Small intestine (tissue), 16 donors: ENCODE data around the gene GABRA5. TPM values are rescaled to one million over a fixed set of nuclear protein-coding genes. Genes with fewer than 3 reads are reported as not detected.
"Not testable (repeated sequence)": the region's sequence is repeated elsewhere in the genome, so short reads cannot be mapped to it uniquely, and the experiment has no call there.

Source experiments
- DNase-seq, 2 donors: peaks; one replicate each; pipeline versions ENCODE4 v3.0.0 to v3.0.0-alpha.2; 2013
- FAIRE-seq: peaks from 2 replicates; lab custom pipeline; 2012; peaks lifted over from hg19 to GRCh38; lab: Jason Lieb, UNC
- H3K27ac ChIP-seq, 3 donors: one replicate each; pipeline ENCODE4 v1.5.1; 2013; ENCODE audit warnings: low read length in 2 of 3, mild to moderate bottlenecking in 2 of 3, control low read depth in 1 of 3, inconsistent platforms in 1 of 3, low read depth in 1 of 3, moderate library complexity in 1 of 3
- H3K27me3 ChIP-seq, 3 donors: one replicate each; pipeline ENCODE4 v1.6.1; 2013; ENCODE audit warnings: low read length in 3 of 3, inconsistent platforms in 1 of 3; ENCODE audit not compliant: control insufficient read depth in 3 of 3, insufficient read depth in 3 of 3
- H3K36me3 ChIP-seq, 3 donors: one replicate each; pipeline ENCODE4 v1.6.1; 2013; ENCODE audit warnings: low read length in 3 of 3, inconsistent platforms in 1 of 3, low read depth in 1 of 3, mild to moderate bottlenecking in 1 of 3, moderate library complexity in 1 of 3; ENCODE audit not compliant: control insufficient read depth in 3 of 3, insufficient read depth in 2 of 3
- H3K4me1 ChIP-seq, 3 donors: one replicate each; pipeline ENCODE4 v1.6.1; 2013; ENCODE audit warnings: low read length in 2 of 3, inconsistent platforms in 1 of 3, low read depth in 1 of 3, mild to moderate bottlenecking in 1 of 3, moderate library complexity in 1 of 3; ENCODE audit not compliant: control insufficient read depth in 3 of 3, insufficient read depth in 2 of 3
- H3K4me3 ChIP-seq, 3 donors: one replicate each; pipeline ENCODE4 v1.5.1; 2013; ENCODE audit warnings: low read length in 3 of 3, control low read depth in 1 of 3, inconsistent platforms in 1 of 3, low read depth in 1 of 3, mild to moderate bottlenecking in 1 of 3, moderate library complexity in 1 of 3
- H3K9me3 ChIP-seq, 2 donors: one replicate each; pipeline ENCODE4 v1.6.1; 2013; ENCODE audit warnings: low read depth in 1 of 2, low read length in 1 of 2; ENCODE audit not compliant: control insufficient read depth in 2 of 2, insufficient read depth in 1 of 2
- WGBS, 3 donors: extraction: QIAGEN DNeasy Blood & Tissue Kit; methylation state at CpG; one replicate each; pipeline ENCODE4 v1.1.7; 2013; 5-methylcytosine and 5-hydroxymethylcytosine counted together
- long read RNA-seq, 10 donors: transcript quantifications; one replicate each; lab custom pipeline, GENCODE V29; 2026
- polyA plus RNA-seq, 4 donors: library from polyadenylated mRNA; stranded (reverse) in 3 of 4; unstranded in 1 of 4; fragments of 200-250 nt in 3 of 4; fragments of 120-200 nt in 1 of 4; gene quantifications; one replicate each; pipeline versions ENCODE4 v1.2.1 to v1.2.3, GENCODE V29; 2013
- donor health status: healthy with polysubstance abuse.
- donor health status: control.
- donor health status: control.
- donor health status: Bipolar disorder and iron deficiency.
- donor health status: healthy.

Gene GABRA5
- under 1 TPM in 2 of 4 donors, not detected in 2; 0.03 to 0.04 TPM for polyA plus RNA-seq
- long read RNA-seq, donor 1: 0 reads
- long read RNA-seq, donor 2: 0 reads
- long read RNA-seq, donor 3: 0 reads
- long read RNA-seq, donor 4: 0 reads
- long read RNA-seq, donor 5: 0 reads
- long read RNA-seq, donor 6: 0 reads
- long read RNA-seq, donor 7: 0 reads
- long read RNA-seq, donor 8: 0 reads
- long read RNA-seq, donor 9: 0 reads
- long read RNA-seq, donor 10: 0 reads

DNA sequence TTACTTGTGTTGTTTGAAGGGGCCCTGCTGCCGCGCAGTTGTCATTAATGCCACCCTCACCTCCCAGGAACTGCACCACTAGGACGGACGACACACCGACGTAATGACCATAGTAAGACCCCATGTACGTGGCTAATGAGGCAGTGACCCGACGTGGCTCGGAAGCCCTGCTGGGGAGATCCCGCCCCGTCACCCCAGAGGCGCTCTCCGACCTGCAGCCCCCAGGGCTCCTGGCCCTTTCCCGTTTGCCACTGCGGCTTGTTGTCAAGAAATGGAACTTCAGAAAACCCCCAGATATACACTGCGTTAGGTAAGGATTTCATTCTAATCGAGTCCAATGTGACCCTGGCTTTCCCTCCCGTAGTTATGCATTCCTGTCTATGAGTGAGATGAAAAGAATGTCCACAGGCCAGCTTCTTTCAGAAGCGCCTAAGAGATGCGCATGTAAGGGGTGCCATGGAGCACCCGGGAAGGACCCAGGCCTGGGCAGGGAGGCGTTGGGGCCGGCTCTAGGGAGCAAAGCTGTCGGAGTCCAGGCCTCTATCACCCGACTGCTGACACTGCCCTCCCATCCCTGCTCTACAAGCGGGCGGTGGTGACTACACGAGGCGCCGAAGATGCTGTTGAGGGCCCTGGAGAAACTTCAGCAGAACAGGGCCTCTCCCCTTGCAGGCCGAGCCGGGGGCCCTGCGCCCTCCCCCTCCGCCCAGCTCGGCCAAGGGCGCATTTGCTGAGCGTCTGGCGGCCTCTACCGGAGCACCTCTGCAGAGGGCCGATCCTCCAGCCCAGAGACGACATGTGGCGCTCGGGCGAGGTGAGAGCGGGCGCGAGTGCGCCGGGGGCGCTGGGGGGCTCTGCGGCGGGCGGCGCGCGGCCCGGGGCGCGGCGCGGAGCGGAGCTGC lies at the start of gene GABRA5:
Gene GABRA5 (plus strand): TSS at position 765 of the 902 bp plus-strand sequence. CDS start 2,187 bp downstream, outside the sequence.
- Histone ChIP-seq H3K4me1 (no peaks in the 10 kb centered on the region), H3K27me3 (peaks cover 0 to 23% (median 12%) of the 10 kb centered on the region in 3 donors), H3K27ac (no peak within 1 kb of the TSS), H3K9me3 (no peaks in the 10 kb centered on the region), H3K4me3 (no peak within 1 kb of the TSS), H3K36me3 (no peaks in the 10 kb centered on the region)
- 10 to 19% (median 14%) methylated on average over 60 to 63 of the region's 63 CpGs for WGBS, 3 donors
- FAIRE-seq (no peak), DNase-seq (peak in 1 of 2 donors; percentile 9)

DNA sequence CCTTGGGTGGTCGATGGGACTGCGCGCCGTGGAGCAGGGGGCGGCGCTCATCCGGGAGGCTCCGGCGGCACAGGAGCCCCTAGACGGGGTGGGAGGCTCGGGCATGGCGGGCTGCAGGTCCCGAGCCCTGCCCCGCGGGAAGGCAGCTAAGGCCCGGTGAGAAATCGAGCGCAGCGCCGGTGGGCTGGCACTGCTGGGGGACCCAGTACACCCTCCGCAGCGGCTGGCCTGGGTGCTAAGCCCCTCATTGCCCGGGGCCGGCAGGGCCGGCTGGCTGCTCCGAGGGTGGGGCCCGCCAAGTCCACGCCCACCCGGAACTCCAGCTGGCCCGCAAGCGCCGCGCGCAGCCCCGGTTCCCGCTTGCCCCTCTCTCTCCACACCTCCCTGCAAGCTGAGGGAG lies 35.7 kb upstream of the GABRA5 start:
- not testable (repeated sequence) for H3K4me3 ChIP-seq, H3K9me3 ChIP-seq, FAIRE-seq, H3K36me3 ChIP-seq, H3K27me3 ChIP-seq, DNase-seq, H3K4me1 ChIP-seq, H3K27ac ChIP-seq
- WGBS, 3 donors: 60 to 93% (median 83%) methylated on average over 15 to 36 of the region's 36 CpGs

GRCh38 chr15:26831951-26832350 lies 34.9 kb upstream of the GABRA5 start:
- Histone ChIP-seq H3K36me3 (no peaks in the 10 kb centered on the region), H3K4me1 (no peaks in the 10 kb centered on the region), H3K4me3 (no peak overlapping the region), H3K27me3 (no peaks in the 10 kb centered on the region), H3K9me3 (peaks cover 0 to 4% of the 10 kb centered on the region in 2 donors), H3K27ac (no peak overlapping the region)
- DNase-seq (no peak), FAIRE-seq (no peak)
- 83 to 87% (median 83%) methylated on average over 7 of the region's 7 CpGs for WGBS, 3 donors

DNA sequence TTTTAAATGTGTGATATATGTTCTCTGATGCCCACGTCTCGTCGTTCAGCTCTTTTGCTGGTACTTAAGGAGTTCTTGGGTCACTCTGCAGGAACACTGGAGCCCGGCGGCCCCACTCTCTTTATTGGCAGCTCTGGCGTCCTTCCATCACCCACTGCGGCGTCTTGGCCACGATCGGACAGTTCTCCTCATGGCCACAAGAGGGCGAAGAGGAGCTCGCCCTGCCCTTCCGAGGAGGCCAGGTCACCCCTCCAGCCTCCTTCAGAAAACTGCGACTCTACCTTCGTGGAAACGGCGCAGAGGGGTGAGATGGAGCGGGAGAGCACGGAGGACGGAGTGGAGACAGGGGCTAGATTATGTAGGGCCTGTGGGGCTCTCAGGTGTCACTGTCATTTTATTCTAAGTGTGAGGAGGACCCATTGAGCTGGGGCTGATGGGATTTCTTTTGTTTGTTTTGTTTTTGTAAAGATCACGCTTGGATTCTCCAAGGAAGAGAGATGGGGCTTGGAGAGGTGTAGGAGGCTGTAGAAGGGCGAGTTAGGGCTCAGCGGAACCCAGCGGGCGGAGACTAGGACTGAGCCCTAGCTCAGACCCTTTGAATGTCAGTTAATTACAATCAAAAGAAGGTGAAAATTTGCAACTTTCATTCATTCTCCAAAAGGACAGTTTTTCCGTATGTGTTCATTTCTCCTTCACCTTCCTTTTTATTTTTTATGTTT lies 28.0 kb upstream of the GABRA5 start:
- FAIRE-seq: no peak
- no peak overlapping the region for H3K27ac ChIP-seq
- 44 to 73% (median 64%) methylated on average over 26 of the region's 26 CpGs for WGBS, 3 donors
- no peaks in the 10 kb centered on the region for H3K36me3 ChIP-seq
- peaks cover 2 to 8% of the 10 kb centered on the region in 2 donors for H3K9me3 ChIP-seq
- H3K4me1 ChIP-seq: no peaks in the 10 kb centered on the region
- DNase-seq: peak in 1 of 2 donors; percentile 1
- H3K27me3 ChIP-seq: no peaks in the 10 kb centered on the region
- no peak overlapping the region for H3K4me3 ChIP-seq

DNA sequence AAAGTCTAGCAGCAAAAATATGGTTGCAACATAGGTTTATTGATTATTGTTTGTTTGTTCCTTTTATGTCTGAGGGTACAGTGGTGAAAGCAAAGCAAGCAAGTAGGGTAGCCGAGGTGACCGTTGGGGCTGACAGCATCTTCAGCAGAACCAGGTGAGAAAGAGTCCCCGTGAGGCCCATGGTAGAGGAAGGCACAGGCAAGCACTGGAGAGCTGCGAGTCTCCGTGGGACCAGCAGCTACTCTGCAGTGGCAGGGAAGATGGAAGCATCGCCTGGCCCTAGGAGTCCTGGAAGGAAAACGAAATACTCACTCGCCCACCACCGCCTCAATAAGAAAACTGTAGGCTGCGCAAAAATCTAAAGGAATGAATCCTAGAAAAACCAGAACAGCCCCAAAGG lies 25.3 kb upstream of the GABRA5 start:
- Histone ChIP-seq H3K9me3 (peaks cover 2 to 6% of the 10 kb centered on the region in 2 donors), H3K4me1 (no peaks in the 10 kb centered on the region), H3K27me3 (no peaks in the 10 kb centered on the region), H3K27ac (no peak overlapping the region), H3K4me3 (no peak overlapping the region), H3K36me3 (no peaks in the 10 kb centered on the region)
- DNase-seq (no peak), FAIRE-seq (no peak)
- WGBS, 3 donors: 53 to 63% (median 58%) methylated on average over 10 of the region's 10 CpGs

- H3K36me3 ChIP-seq: no peaks in the 10 kb centered on the region
- no peaks in the 10 kb centered on the region for H3K4me1 ChIP-seq
- no peak overlapping the region for H3K27ac ChIP-seq
- H3K4me3 ChIP-seq: no peak overlapping the region
- peaks cover 2 to 5% of the 10 kb centered on the region in 2 donors for H3K9me3 ChIP-seq
- no peak for FAIRE-seq
- WGBS, 3 donors: 37 to 51% (median 50%) methylated on average over 12 of the region's 12 CpGs
- H3K27me3 ChIP-seq: no peaks in the 10 kb centered on the region
- no peak for DNase-seq
These were observed 24.9 kb upstream of the GABRA5 start for GRCh38 chr15:26841941-26842340.

- 54 to 58% (median 55%) methylated on average over 8 to 11 of the region's 11 CpGs for WGBS, 3 donors
- Histone ChIP-seq H3K36me3 (no peaks in the 10 kb centered on the region), H3K27me3 (no peaks in the 10 kb centered on the region), H3K27ac (no peak overlapping the region), H3K9me3 (peaks cover 2 to 5% of the 10 kb centered on the region in 2 donors), H3K4me1 (no peaks in the 10 kb centered on the region), H3K4me3 (no peak overlapping the region)
- DNase-seq (no peak), FAIRE-seq (no peak)
These were observed 24.5 kb upstream of the GABRA5 start for GRCh38 chr15:26842391-26842790.

DNA sequence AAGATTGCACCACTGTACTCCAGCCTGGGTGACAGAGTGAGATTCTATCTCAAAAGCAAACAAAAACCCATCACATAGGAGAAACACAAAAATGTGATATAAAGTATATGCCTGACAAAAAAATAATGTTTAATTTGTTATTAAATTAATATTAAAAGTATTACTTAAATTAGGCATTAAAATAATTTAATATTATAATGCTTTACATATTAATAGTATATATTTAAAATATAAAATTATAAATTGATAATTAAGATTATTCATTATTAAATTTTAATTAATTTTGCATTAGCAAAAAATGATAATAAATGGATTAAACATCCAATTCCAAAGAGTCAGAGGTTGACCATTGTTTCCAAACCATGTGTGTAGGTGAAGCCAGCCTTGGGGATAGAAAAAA lies 22.0 kb upstream of the GABRA5 start:
- Histone ChIP-seq H3K9me3 (peaks cover 0 to 2% of the 10 kb centered on the region in 2 donors), H3K27ac (no peak overlapping the region), H3K27me3 (no peaks in the 10 kb centered on the region), H3K4me3 (no peak overlapping the region), H3K36me3 (no peaks in the 10 kb centered on the region), H3K4me1 (no peaks in the 10 kb centered on the region)
- DNase-seq (no peak), FAIRE-seq (peak; percentile 36)
